ENCODE data around the gene SSBP2. TPM values are rescaled to one million over a fixed set of nuclear protein-coding genes. Genes with fewer than 3 reads are reported as not detected.
"Not testable (repeated sequence)": the region's sequence is repeated elsewhere in the genome, so short reads cannot be mapped to it uniquely, and the experiment has no call there.

The SSBP2 gene
- total RNA-seq, 1 donor from 2014 or later: 24.3 TPM

DNA sequence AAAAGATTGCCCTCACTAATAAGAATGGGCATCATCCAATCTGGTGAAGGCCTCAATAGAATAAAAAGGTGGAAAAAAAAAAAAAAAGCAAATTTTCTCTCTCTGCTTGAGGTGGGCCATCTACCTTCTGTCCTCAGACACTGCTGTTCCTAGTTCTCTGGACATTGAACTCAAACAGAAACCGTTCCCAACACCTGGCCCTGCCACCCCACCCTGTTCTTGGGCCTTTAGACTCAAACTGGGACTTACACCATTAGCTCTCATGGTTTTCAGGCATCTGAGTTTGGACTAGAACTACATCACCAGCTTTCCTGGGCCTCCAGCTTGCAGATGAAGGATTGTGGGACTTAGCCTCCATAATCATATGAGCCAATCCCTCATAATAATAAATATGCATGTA, 71.0 kb downstream of the SSBP2 start:
- peaks cover 12% of the 10 kb centered on the region for H3K9me3 Mint-ChIP-seq
- peaks cover 31% of the 10 kb centered on the region for H3K36me3 Mint-ChIP-seq (ENCODE audit: low read depth)
- H3K27me3 Mint-ChIP-seq (ENCODE audit: low read depth): no peaks in the 10 kb centered on the region
- H3K4me1 Mint-ChIP-seq (ENCODE audit: low read depth): no peaks in the 10 kb centered on the region
- no peak overlapping the region for H3K4me3 Mint-ChIP-seq (ENCODE audit: low read depth)
- H3K27ac Mint-ChIP-seq: no peak overlapping the region
- intact Hi-C loops (cut with micrococcal nuclease): no loop called here
- no peak for DNase-seq (ENCODE audit: low spot score)

DNA sequence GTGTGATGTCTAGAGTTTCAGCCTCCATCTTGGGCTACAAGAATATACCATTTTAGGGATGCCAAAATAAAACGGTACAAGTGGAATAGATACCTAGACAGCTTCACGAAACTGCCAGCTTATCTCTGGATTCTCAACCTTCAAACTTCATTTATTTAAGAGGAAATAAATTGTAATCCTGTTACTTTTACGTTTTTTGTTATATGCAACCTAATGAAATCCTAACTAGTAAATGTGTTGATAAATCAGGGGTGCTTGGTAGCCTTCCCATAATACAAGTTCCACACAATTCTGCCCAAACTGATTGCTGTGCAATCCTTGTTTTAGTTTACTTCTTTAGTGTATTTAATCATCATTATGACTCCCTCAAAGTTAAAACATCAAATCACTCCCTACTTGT, 75.5 kb downstream of the SSBP2 start:
- peaks cover 2% of the 10 kb centered on the region for H3K9me3 Mint-ChIP-seq
- H3K27ac Mint-ChIP-seq: no peak overlapping the region
- no peaks in the 10 kb centered on the region for H3K27me3 Mint-ChIP-seq (ENCODE audit: low read depth)
- DNase-seq (ENCODE audit: low spot score): no peak
- intact Hi-C loops (cut with micrococcal nuclease): no loop called here
- no peaks in the 10 kb centered on the region for H3K4me1 Mint-ChIP-seq (ENCODE audit: low read depth)
- H3K36me3 Mint-ChIP-seq (ENCODE audit: low read depth): peaks cover 10% of the 10 kb centered on the region
- H3K4me3 Mint-ChIP-seq (ENCODE audit: low read depth): no peak overlapping the region

DNA sequence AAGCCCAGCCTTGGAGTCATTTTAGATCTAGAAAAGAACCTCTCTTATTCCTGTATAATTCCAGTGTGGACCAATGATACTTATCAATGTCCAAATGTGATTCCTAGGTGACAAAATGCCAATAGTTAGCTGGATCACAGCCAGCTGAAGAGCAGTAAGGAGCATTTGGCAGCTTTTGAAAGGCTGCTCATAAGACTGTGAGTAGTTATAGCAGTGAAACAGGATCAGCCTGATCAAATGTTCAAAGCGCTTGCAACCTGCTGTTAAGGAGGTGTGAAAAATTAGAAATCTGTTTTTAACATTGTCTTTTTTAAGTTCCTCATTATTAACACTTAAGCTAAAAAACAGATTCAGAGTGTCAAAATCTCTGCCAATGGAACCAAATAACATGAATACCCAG, 85.1 kb downstream of the SSBP2 start:
- Mint-ChIP-seq H3K27ac (no peak overlapping the region), H3K9me3 (peaks cover 8% of the 10 kb centered on the region), H3K27me3 (ENCODE audit: low read depth) (no peaks in the 10 kb centered on the region), H3K36me3 (ENCODE audit: low read depth) (peaks cover 7% of the 10 kb centered on the region), H3K4me3 (ENCODE audit: low read depth) (no peak overlapping the region), H3K4me1 (ENCODE audit: low read depth) (peaks cover 3% of the 10 kb centered on the region)
- no peak for DNase-seq (ENCODE audit: low spot score)
- intact Hi-C loops (cut with micrococcal nuclease): no loop called here

DNA sequence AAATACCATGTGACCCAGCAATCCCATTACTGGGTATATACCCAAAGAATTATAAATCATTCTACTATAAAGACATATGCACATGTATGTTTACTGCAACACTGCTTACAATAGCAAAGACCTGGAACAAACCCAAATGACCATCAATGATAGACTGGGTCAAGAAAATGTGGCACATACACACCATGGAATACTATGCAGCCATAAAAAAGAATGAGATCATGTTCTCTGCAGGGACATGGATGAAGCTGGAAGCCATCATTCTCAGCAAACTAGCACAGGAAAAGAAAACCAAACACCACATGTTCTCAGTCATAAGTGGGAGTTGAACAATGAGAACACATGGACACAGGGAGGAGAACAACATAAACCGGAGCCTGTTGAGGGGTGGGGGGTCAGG, 90.3 kb downstream of the SSBP2 start:
- Mint-ChIP-seq H3K36me3 (ENCODE audit: low read depth) (peaks cover 15% of the 10 kb centered on the region), H3K9me3 (peaks cover 11% of the 10 kb centered on the region)
- DNase-seq (ENCODE audit: low spot score); H3K27me3 Mint-ChIP-seq (ENCODE audit: low read depth); intact Hi-C loops (cut with micrococcal nuclease); H3K27ac Mint-ChIP-seq; H3K4me1 Mint-ChIP-seq (ENCODE audit: low read depth); H3K4me3 Mint-ChIP-seq (ENCODE audit: low read depth): not testable (repeated sequence)

DNA sequence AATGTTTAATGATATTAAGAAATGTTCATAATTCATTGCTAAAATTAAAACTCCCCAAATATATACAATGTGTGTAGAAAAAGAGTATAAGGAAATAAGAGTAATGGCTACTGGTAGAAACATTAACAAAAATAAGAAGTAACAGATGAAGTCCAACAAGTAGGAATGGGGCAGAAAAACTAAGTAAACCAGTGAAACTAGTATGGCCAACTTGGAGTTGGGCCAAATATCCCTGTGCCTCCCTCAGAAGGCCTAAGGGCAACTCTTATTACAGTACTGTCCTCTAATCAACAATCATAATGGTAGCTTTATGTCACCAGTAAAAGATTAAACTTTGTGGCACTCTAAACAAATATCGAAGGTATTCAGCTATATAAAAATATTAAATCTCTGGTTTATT, 93.5 kb downstream of the SSBP2 start:
- Mint-ChIP-seq H3K4me3 (ENCODE audit: low read depth) (no peak overlapping the region), H3K36me3 (ENCODE audit: low read depth) (peaks cover 23% of the 10 kb centered on the region), H3K27ac (no peak overlapping the region), H3K27me3 (ENCODE audit: low read depth) (no peaks in the 10 kb centered on the region), H3K4me1 (ENCODE audit: low read depth) (no peaks in the 10 kb centered on the region), H3K9me3 (peaks cover 11% of the 10 kb centered on the region)
- intact Hi-C loops (cut with micrococcal nuclease): no loop called here
- no peak for DNase-seq (ENCODE audit: low spot score)

DNA sequence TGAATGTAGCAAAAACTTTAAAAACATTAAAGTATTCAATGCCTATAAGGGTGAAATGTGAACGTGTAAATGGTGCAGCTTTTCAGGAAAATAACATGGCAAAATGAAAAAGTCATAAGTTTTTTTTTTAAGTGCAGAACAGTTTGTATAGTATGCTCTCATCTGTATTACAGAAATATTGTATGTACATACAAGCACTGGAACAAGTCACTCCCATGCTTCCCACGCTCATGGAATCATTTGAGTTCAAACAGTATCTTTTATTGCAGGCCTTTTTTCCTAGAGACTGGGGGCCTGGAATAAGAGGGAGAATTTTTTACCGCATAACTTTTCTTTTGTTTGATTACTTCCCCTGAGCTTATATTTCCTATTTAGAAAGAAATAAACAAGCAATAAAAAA, 94.1 kb downstream of the SSBP2 start:
- no peak for DNase-seq (ENCODE audit: low spot score)
- no peak overlapping the region for H3K4me3 Mint-ChIP-seq (ENCODE audit: low read depth)
- intact Hi-C loops (cut with micrococcal nuclease): no loop called here
- no peak overlapping the region for H3K27ac Mint-ChIP-seq
- H3K4me1 Mint-ChIP-seq (ENCODE audit: low read depth): peaks cover under 1% of the 10 kb centered on the region
- H3K27me3 Mint-ChIP-seq (ENCODE audit: low read depth): no peaks in the 10 kb centered on the region
- H3K36me3 Mint-ChIP-seq (ENCODE audit: low read depth): peaks cover 22% of the 10 kb centered on the region
- H3K9me3 Mint-ChIP-seq: peaks cover 10% of the 10 kb centered on the region

DNA sequence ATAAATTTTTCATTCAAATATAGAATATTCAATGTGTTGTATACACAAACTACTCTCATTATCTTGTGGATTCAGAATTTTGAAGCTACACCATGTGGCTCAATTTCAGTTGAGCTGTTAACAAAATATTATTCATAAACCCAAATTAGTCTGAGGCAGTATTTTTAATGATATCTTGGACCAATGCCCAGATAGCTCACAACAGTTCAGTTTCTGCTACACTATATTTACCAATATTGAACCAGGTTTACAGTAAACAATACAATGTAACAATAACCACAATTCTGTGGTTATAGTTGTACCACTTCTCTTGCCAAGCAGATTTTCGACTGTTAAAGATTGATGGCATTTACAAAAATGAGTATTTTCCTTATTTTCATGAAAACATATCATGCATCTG, 99.9 kb downstream of the SSBP2 start:
- DNase-seq (ENCODE audit: low spot score): no peak
- H3K27me3 Mint-ChIP-seq (ENCODE audit: low read depth): no peaks in the 10 kb centered on the region
- H3K9me3 Mint-ChIP-seq: no peaks in the 10 kb centered on the region
- intact Hi-C loops (cut with micrococcal nuclease): no loop called here
- no peak overlapping the region for H3K4me3 Mint-ChIP-seq (ENCODE audit: low read depth)
- H3K36me3 Mint-ChIP-seq (ENCODE audit: low read depth): peaks cover 21% of the 10 kb centered on the region
- no peak overlapping the region for H3K27ac Mint-ChIP-seq
- H3K4me1 Mint-ChIP-seq (ENCODE audit: low read depth): peaks cover 8% of the 10 kb centered on the region

DNA sequence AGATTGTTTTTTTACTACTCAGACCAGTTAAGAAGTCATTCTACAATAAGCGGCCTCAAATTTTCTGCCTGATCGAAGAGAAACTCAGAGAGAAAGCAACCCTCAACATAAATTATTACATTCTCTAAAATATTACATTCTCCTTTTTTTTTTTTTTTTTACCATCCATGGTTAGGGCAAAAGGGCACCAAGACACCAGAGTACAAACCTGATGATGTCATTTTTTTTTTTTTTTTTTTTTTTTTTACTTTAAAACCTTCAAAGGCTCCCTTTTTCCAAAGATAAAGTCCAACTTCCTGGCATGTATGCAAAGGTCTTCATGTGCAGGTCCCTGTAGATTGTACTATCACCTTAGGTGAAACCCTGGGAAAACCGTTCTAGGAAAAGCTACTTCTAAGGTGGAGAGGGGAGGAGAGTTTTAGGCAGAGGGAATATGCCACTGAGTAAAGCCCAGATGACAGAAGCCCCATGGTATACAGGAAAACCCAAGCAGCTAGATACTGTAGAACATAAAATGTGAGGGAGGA, 104.4 kb downstream of the SSBP2 start:
- intact Hi-C loops (cut with micrococcal nuclease): no loop called here
- H3K9me3 Mint-ChIP-seq: no peaks in the 10 kb centered on the region
- H3K4me1 Mint-ChIP-seq (ENCODE audit: low read depth): peaks cover 9% of the 10 kb centered on the region
- no peak for DNase-seq (ENCODE audit: low spot score)
- no peak overlapping the region for H3K27ac Mint-ChIP-seq
- H3K4me3 Mint-ChIP-seq (ENCODE audit: low read depth): no peak overlapping the region
- no peaks in the 10 kb centered on the region for H3K27me3 Mint-ChIP-seq (ENCODE audit: low read depth)
- peaks cover 26% of the 10 kb centered on the region for H3K36me3 Mint-ChIP-seq (ENCODE audit: low read depth)

DNA sequence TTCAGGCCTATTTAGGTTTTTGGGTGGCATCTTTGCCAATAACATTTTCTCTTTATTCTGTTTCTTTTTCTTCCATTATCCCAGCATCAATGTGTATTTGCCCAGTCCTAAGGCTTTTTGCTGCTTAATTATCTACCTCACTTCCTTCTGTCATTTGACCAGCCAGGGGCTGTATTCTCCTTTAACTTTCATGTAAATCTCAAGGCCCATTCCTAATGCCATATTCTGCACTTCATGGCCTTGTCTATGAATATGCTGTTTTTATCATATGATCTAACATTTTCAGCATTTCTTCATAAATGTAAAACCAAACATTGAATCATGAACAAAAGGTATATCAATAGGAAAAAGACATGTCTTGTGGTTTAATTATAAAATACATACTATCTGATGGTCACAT, 108.7 kb downstream of the SSBP2 start:
- Mint-ChIP-seq H3K36me3 (ENCODE audit: low read depth) (peaks cover 20% of the 10 kb centered on the region), H3K27ac (no peak overlapping the region), H3K4me1 (ENCODE audit: low read depth) (peaks cover 9% of the 10 kb centered on the region), H3K27me3 (ENCODE audit: low read depth) (no peaks in the 10 kb centered on the region), H3K9me3 (no peaks in the 10 kb centered on the region), H3K4me3 (ENCODE audit: low read depth) (no peak overlapping the region)
- DNase-seq (ENCODE audit: low spot score): no peak
- intact Hi-C loops (cut with micrococcal nuclease): no loop called here

DNA sequence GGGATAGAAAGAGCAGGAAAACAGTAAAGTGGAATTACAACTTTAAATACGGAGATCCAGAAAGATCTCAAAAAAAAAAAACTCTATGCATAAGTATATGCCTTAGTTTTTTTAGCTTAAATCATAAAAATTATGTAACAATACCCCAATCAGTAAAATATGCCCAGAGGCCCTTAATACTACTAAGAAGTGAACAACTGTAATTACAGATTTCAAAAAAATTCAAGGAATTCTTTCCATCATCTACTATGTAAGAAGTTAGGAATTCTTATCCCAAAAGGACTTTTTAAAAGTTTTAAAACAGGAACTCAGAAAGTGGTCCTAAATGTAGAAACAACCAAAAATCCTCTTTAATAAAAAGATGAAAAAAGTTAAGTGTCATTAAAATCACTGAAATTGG, 111.3 kb downstream of the SSBP2 start:
- Mint-ChIP-seq H3K4me1 (ENCODE audit: low read depth) (peaks cover 10% of the 10 kb centered on the region), H3K36me3 (ENCODE audit: low read depth) (peaks cover 16% of the 10 kb centered on the region), H3K27ac (no peak overlapping the region), H3K4me3 (ENCODE audit: low read depth) (no peak overlapping the region), H3K9me3 (no peaks in the 10 kb centered on the region), H3K27me3 (ENCODE audit: low read depth) (no peaks in the 10 kb centered on the region)
- no peak for DNase-seq (ENCODE audit: low spot score)
- intact Hi-C loops (cut with micrococcal nuclease): no loop called here

DNA sequence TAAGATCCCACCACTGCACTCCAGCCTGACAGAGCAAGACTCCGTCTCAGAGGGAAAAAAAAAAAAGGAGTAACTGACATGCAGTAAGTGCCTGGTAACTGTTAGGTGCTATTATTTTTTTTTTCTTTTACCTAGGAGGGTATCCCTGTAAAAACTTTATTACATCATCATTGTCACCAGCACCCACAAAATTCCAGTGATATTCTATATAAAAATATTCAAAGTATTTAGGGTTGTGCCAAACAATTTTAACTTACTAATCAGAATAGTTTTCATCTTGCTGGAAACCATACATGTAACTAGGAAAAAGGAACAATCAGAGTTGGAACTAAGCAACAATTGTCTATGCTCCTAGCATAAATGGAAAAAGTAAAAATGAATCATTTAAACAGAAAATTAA, 112.4 kb downstream of the SSBP2 start:
- no peak overlapping the region for H3K27ac Mint-ChIP-seq
- peaks cover 10% of the 10 kb centered on the region for H3K36me3 Mint-ChIP-seq (ENCODE audit: low read depth)
- intact Hi-C loops (cut with micrococcal nuclease): no loop called here
- H3K4me1 Mint-ChIP-seq (ENCODE audit: low read depth): peaks cover 10% of the 10 kb centered on the region
- H3K27me3 Mint-ChIP-seq (ENCODE audit: low read depth): no peaks in the 10 kb centered on the region
- DNase-seq (ENCODE audit: low spot score): no peak
- H3K4me3 Mint-ChIP-seq (ENCODE audit: low read depth): no peak overlapping the region
- H3K9me3 Mint-ChIP-seq: no peaks in the 10 kb centered on the region

DNA sequence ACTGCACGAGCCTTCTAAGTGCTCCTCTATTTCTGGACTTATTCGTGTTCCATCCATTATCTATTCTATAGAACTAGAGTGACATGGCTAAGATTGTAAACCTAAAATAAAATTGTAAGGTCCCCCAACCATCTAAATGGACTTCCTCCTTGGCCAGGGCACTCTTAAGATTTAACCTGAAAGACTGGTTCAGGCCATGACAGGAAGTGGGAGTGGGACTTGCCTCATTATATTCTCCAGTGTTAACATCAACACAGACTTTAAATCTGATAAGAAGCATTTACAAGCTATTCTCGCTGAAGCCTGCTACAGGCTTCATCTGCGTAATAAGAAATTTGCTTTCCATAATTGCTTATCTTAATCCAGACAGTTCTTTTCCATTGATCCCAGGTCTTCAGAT, 117.0 kb downstream of the SSBP2 start:
- intact Hi-C loops (cut with micrococcal nuclease): loop anchor here (2.0 to 5.0 kb wide), 5 partner anchors 55 to 338 kb away; partner anchors contain the start of gene ATG10
- no peak overlapping the region for H3K4me3 Mint-ChIP-seq (ENCODE audit: low read depth)
- H3K9me3 Mint-ChIP-seq: peaks cover 4% of the 10 kb centered on the region
- no peak overlapping the region for H3K27ac Mint-ChIP-seq
- H3K36me3 Mint-ChIP-seq (ENCODE audit: low read depth): peaks cover 14% of the 10 kb centered on the region
- no peaks in the 10 kb centered on the region for H3K27me3 Mint-ChIP-seq (ENCODE audit: low read depth)
- H3K4me1 Mint-ChIP-seq (ENCODE audit: low read depth): peaks cover 10% of the 10 kb centered on the region
- no peak for DNase-seq (ENCODE audit: low spot score)

DNA sequence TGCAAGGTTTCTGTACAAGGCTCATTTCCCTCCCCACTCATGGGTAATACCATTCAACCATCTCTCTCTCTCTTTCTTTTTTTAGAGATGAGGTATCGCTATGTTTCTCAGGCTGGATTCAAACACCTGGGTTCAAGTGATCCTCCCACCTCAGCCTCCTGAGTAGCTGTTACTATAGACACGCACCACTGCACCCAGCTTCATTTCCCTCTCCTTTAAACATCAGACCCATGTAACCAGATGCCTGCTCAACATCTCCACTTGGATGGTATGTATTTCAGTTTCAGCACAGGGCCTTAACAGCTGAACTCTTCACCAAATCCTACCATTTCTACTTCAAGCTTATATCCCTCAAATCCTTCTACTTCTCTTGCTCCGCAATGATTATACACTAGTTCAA, 117.4 kb downstream of the SSBP2 start:
- Mint-ChIP-seq H3K27me3 (ENCODE audit: low read depth) (no peaks in the 10 kb centered on the region), H3K9me3 (peaks cover 8% of the 10 kb centered on the region), H3K4me1 (ENCODE audit: low read depth) (peaks cover 9% of the 10 kb centered on the region), H3K4me3 (ENCODE audit: low read depth) (no peak overlapping the region), H3K27ac (no peak overlapping the region), H3K36me3 (ENCODE audit: low read depth) (peaks cover 18% of the 10 kb centered on the region)
- DNase-seq (ENCODE audit: low spot score): no peak
- intact Hi-C loops (cut with micrococcal nuclease): loop anchor here (2.0 to 5.0 kb wide), 5 partner anchors 55 to 339 kb away; partner anchors contain the start of gene ATG10

DNA sequence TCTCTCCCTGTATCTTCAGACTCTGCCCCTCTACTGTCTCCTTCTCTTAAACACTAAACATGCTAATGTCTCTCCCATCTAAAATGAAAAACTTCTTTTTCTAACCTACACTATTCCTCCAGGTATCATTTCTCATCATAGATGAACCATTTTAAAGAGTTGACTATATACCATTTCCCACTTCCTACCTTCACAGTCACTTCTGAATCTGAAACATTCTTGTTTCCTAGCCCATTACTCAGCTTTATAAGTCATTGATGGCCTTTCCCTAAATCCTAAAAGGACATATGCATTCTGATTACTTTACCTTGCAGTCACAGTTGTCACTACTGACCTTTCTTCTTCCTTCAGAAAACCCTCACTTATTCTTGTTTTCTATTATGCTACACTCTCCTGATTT, 118.2 kb downstream of the SSBP2 start:
- peaks cover 25% of the 10 kb centered on the region for H3K36me3 Mint-ChIP-seq (ENCODE audit: low read depth)
- H3K27me3 Mint-ChIP-seq (ENCODE audit: low read depth): no peaks in the 10 kb centered on the region
- peaks cover 8% of the 10 kb centered on the region for H3K9me3 Mint-ChIP-seq
- H3K4me3 Mint-ChIP-seq (ENCODE audit: low read depth): no peak overlapping the region
- intact Hi-C loops (cut with micrococcal nuclease): loop anchor here (2.0 to 5.0 kb wide), 5 partner anchors 54 to 340 kb away; partner anchors contain the start of gene ATG10
- DNase-seq (ENCODE audit: low spot score): no peak
- no peak overlapping the region for H3K27ac Mint-ChIP-seq
- peaks cover 15% of the 10 kb centered on the region for H3K4me1 Mint-ChIP-seq (ENCODE audit: low read depth)

Measured in activated T-helper 2 cell treated with anti-CD3 and anti-CD28 coated beads, Interferon-gamma antibody, Interleukin-2, Interleukin-4, amounts not matched to agents 10 μg/mL and 5 μg/mL and 100 μg/mL, durations not matched to agents 14 hours and 24 hours and 36 hours (primary cell).